ENCODE measurements around the gene IRF4.

IRF4 gene

GRCh38 chr6:355373-356208 lies 36.0 kb upstream of the IRF4 start:
- H3K4me3 ChIP-seq (ENCODE audit: low read depth in 1 of 2, low read length in 2 of 2), result no peak overlapping the region
- H3K27ac ChIP-seq (ENCODE audit: low read depth, low read length), result no peak overlapping the region
- no peaks in the 10 kb centered on the region for H3K36me3 ChIP-seq (ENCODE audit: insufficient read depth, low read length)
- no peaks in the 10 kb centered on the region for H3K9me3 ChIP-seq (ENCODE audit: low read length)
- H3K9ac ChIP-seq (ENCODE audit: low read length), result no peak overlapping the region
- H3K27me3 ChIP-seq (ENCODE audit: control insufficient read depth in 1 of 2, insufficient read depth in 2 of 2, low read length in 2 of 2), result no peaks in the 10 kb centered on the region
- H3K4me1 ChIP-seq (ENCODE audit: insufficient read depth, low read length), result no peaks in the 10 kb centered on the region

GRCh38 chr6:356828-357251 lies 34.7 kb upstream of the IRF4 start:
- no peak overlapping the region for H3K4me3 ChIP-seq (ENCODE audit: low read depth in 1 of 2, low read length in 2 of 2)
- no peaks in the 10 kb centered on the region for H3K27me3 ChIP-seq (ENCODE audit: control insufficient read depth in 1 of 2, insufficient read depth in 2 of 2, low read length in 2 of 2)
- no peaks in the 10 kb centered on the region for H3K4me1 ChIP-seq (ENCODE audit: insufficient read depth, low read length)
- H3K9me3 ChIP-seq (ENCODE audit: low read length), result no peaks in the 10 kb centered on the region
- H3K9ac ChIP-seq (ENCODE audit: low read length), result no peak overlapping the region
- H3K36me3 ChIP-seq (ENCODE audit: insufficient read depth, low read length), result no peaks in the 10 kb centered on the region
- no peak overlapping the region for H3K27ac ChIP-seq (ENCODE audit: low read depth, low read length)

- Histone ChIP-seq H3K27ac (ENCODE audit: low read depth, low read length) (no peak overlapping the region), H3K27me3 (ENCODE audit: control insufficient read depth in 1 of 2, insufficient read depth in 2 of 2, low read length in 2 of 2) (no peaks in the 10 kb centered on the region), H3K36me3 (ENCODE audit: insufficient read depth, low read length) (no peaks in the 10 kb centered on the region), H3K4me3 (ENCODE audit: low read depth in 1 of 2, low read length in 2 of 2) (no peak overlapping the region), H3K9me3 (ENCODE audit: low read length) (no peaks in the 10 kb centered on the region), H3K4me1 (ENCODE audit: insufficient read depth, low read length) (no peaks in the 10 kb centered on the region), H3K9ac (ENCODE audit: low read length) (no peak overlapping the region)
Observed at GRCh38 chr6:357261-357790, 34.2 kb upstream of the IRF4 start.

- no peak overlapping the region for H3K9ac ChIP-seq (ENCODE audit: low read length)
- no peak overlapping the region for H3K4me3 ChIP-seq (ENCODE audit: low read depth in 1 of 2, low read length in 2 of 2)
- H3K27me3 ChIP-seq (ENCODE audit: control insufficient read depth in 1 of 2, insufficient read depth in 2 of 2, low read length in 2 of 2), result no peaks in the 10 kb centered on the region
- H3K36me3 ChIP-seq (ENCODE audit: insufficient read depth, low read length), result no peaks in the 10 kb centered on the region
- H3K27ac ChIP-seq (ENCODE audit: low read depth, low read length), result no peak overlapping the region
- no peaks in the 10 kb centered on the region for H3K4me1 ChIP-seq (ENCODE audit: insufficient read depth, low read length)
- H3K9me3 ChIP-seq (ENCODE audit: low read length), result no peaks in the 10 kb centered on the region
Observed at GRCh38 chr6:357791-358341, 33.7 kb upstream of the IRF4 start.

GRCh38 chr6:358432-358831 lies 33.1 kb upstream of the IRF4 start:
- Histone ChIP-seq H3K9ac (ENCODE audit: low read length) (no peak overlapping the region), H3K36me3 (ENCODE audit: insufficient read depth, low read length) (no peaks in the 10 kb centered on the region), H3K4me1 (ENCODE audit: insufficient read depth, low read length) (no peaks in the 10 kb centered on the region), H3K27ac (ENCODE audit: low read depth, low read length) (no peak overlapping the region), H3K4me3 (ENCODE audit: low read depth in 1 of 2, low read length in 2 of 2) (no peak overlapping the region), H3K9me3 (ENCODE audit: low read length) (no peaks in the 10 kb centered on the region), H3K27me3 (ENCODE audit: control insufficient read depth in 1 of 2, insufficient read depth in 2 of 2, low read length in 2 of 2) (no peaks in the 10 kb centered on the region)

- Histone ChIP-seq H3K4me1 (ENCODE audit: insufficient read depth, low read length) (no peaks in the 10 kb centered on the region), H3K4me3 (ENCODE audit: low read depth in 1 of 2, low read length in 2 of 2) (no peak overlapping the region), H3K27me3 (ENCODE audit: control insufficient read depth in 1 of 2, insufficient read depth in 2 of 2, low read length in 2 of 2) (no peaks in the 10 kb centered on the region), H3K9ac (ENCODE audit: low read length) (no peak overlapping the region), H3K27ac (ENCODE audit: low read depth, low read length) (no peak overlapping the region), H3K36me3 (ENCODE audit: insufficient read depth, low read length) (no peaks in the 10 kb centered on the region), H3K9me3 (ENCODE audit: low read length) (no peaks in the 10 kb centered on the region)
Observed at GRCh38 chr6:358847-359246, 32.7 kb upstream of the IRF4 start.

GRCh38 chr6:359261-360035 lies 32.1 kb upstream of the IRF4 start:
- no peak overlapping the region for H3K9ac ChIP-seq (ENCODE audit: low read length)
- H3K9me3 ChIP-seq (ENCODE audit: low read length), result no peaks in the 10 kb centered on the region
- H3K27me3 ChIP-seq (ENCODE audit: control insufficient read depth in 1 of 2, insufficient read depth in 2 of 2, low read length in 2 of 2), result no peaks in the 10 kb centered on the region
- no peak overlapping the region for H3K27ac ChIP-seq (ENCODE audit: low read depth, low read length)
- H3K4me3 ChIP-seq (ENCODE audit: low read depth in 1 of 2, low read length in 2 of 2), result no peak overlapping the region
- H3K4me1 ChIP-seq (ENCODE audit: insufficient read depth, low read length), result no peaks in the 10 kb centered on the region
- H3K36me3 ChIP-seq (ENCODE audit: insufficient read depth, low read length), result no peaks in the 10 kb centered on the region

- no peak overlapping the region for H3K4me3 ChIP-seq (ENCODE audit: low read depth in 1 of 2, low read length in 2 of 2)
- H3K27me3 ChIP-seq (ENCODE audit: control insufficient read depth in 1 of 2, insufficient read depth in 2 of 2, low read length in 2 of 2), result no peaks in the 10 kb centered on the region
- no peak overlapping the region for H3K9ac ChIP-seq (ENCODE audit: low read length)
- H3K9me3 ChIP-seq (ENCODE audit: low read length), result no peaks in the 10 kb centered on the region
- no peaks in the 10 kb centered on the region for H3K4me1 ChIP-seq (ENCODE audit: insufficient read depth, low read length)
- no peaks in the 10 kb centered on the region for H3K36me3 ChIP-seq (ENCODE audit: insufficient read depth, low read length)
- no peak overlapping the region for H3K27ac ChIP-seq (ENCODE audit: low read depth, low read length)
Observed at GRCh38 chr6:360349-360748, 31.2 kb upstream of the IRF4 start.

GRCh38 chr6:360764-361373 lies 30.7 kb upstream of the IRF4 start:
- Histone ChIP-seq H3K36me3 (ENCODE audit: insufficient read depth, low read length) (no peaks in the 10 kb centered on the region), H3K4me1 (ENCODE audit: insufficient read depth, low read length) (no peaks in the 10 kb centered on the region), H3K4me3 (ENCODE audit: low read depth in 1 of 2, low read length in 2 of 2) (no peak overlapping the region), H3K9me3 (ENCODE audit: low read length) (no peaks in the 10 kb centered on the region), H3K9ac (ENCODE audit: low read length) (no peak overlapping the region), H3K27me3 (ENCODE audit: control insufficient read depth in 1 of 2, insufficient read depth in 2 of 2, low read length in 2 of 2) (no peaks in the 10 kb centered on the region), H3K27ac (ENCODE audit: low read depth, low read length) (no peak overlapping the region)

- Histone ChIP-seq H3K9ac (ENCODE audit: low read length) (no peak overlapping the region), H3K4me1 (ENCODE audit: insufficient read depth, low read length) (no peaks in the 10 kb centered on the region), H3K36me3 (ENCODE audit: insufficient read depth, low read length) (no peaks in the 10 kb centered on the region), H3K27me3 (ENCODE audit: control insufficient read depth in 1 of 2, insufficient read depth in 2 of 2, low read length in 2 of 2) (peaks cover 0 to 4% of the 10 kb centered on the region in 2 donors), H3K4me3 (ENCODE audit: low read depth in 1 of 2, low read length in 2 of 2) (no peak overlapping the region), H3K9me3 (ENCODE audit: low read length) (no peaks in the 10 kb centered on the region), H3K27ac (ENCODE audit: low read depth, low read length) (no peak overlapping the region)
Observed at GRCh38 chr6:361411-362132, 30.0 kb upstream of the IRF4 start.
